GM21526 (cell line): ENCODE data around the gene FAM25G.
A peak's percentile ranks its signal among the peaks of the same experiment; 100 is the strongest.
"Not testable (repeated sequence)": the region's sequence is repeated elsewhere in the genome, so short reads cannot be mapped to it uniquely, and the experiment has no call there.

Source experiments
- ATAC-seq: cut with Tn5 transposase; IDR thresholded peaks from one replicate; pipeline ENCODE4 v1.9.1; 2021; ENCODE audit warnings: moderate library complexity; ENCODE audit not compliant: unreplicated experiment, low FRiP score

FAM25G gene

DNA sequence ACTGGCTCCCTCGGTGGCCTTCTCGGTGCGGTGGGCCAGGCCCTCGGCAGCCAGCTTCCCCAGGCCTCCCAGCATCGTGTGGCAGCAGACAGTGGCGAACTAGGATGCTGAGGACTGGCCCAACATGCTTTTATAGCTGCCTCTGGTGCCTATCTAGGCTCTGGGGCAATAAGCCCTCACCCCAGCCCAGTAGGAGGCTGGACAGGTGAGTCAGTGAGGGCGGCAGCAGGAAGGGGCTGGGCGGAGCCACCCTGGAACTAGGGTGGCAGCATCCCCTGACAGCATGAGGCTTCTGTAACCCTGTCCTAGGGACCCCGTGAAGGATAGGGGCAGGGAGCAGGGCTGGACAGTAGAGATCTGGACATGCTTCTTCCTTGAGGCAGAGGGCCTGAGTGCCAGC, at the start of gene FAM25G:
FAM25G (minus strand) TSS at position 101 of the 400 bp plus-strand sequence; CDS start at position 75, 26 bp downstream.
- not testable (repeated sequence) for ATAC-seq

DNA sequence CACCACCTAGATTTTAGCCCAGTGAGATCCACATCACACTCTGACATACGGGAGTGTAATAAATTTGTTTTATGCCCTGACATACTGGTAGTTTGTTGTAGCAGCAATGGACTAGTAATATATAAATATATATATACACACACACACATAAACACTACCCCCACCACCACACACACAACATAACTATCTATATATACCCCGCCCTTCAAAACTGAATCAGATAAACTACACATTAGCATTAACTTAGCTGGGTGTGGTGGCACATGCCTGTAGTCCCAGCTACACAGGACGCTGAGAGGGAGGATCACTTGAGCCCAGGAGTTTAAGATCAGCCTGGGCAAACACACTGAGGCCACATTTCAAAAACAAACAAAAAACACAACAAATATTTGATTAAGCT, 44.9 kb upstream of the FAM25G start:
- not testable (repeated sequence) for ATAC-seq

DNA sequence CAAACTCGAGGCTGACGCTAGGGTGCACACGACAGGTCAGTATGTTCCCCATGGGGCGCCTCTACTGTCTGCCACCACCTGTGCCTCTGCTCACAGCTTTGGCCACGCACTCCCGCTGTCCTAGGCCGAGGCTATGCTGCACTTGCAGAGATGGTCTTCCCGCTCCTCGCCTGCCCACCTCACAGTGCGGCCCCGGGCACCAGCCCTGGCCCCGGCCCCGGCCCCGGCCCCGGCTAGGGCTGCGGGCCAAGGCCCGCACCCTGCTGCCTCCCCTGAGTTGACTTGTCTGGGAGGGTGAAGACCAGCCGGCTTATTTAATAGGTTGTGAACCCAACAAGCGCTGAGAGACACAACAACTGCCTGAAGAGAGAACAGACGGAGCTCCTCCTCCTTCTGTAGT, 32.0 kb upstream of the FAM25G start, which contains the start of gene AGAP9:
AGAP9 (minus strand) TSS at position 164 of the 400 bp plus-strand sequence; CDS start at position 52, 112 bp downstream.
- not testable (repeated sequence) for ATAC-seq

DNA sequence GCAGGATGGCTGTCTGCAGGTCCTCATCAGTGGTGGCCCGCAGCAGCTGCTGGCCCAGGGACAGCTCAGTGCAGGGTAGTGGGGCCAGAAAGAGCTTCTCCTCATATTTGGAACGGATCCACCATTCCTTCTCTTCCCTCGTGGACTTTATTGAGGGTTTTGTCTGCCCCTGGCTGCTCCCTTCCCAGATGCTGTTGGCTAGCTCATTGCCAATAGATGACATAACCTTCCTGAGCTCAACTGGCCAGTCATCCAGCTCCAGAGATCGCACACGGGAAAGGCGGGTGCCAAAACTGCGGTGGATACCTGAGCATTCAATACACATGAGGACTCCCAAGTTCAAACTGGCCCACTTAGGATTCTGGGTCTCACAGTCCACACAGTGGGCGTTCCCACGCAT, 10.8 kb upstream of the FAM25G start:
- not testable (repeated sequence) for ATAC-seq

DNA sequence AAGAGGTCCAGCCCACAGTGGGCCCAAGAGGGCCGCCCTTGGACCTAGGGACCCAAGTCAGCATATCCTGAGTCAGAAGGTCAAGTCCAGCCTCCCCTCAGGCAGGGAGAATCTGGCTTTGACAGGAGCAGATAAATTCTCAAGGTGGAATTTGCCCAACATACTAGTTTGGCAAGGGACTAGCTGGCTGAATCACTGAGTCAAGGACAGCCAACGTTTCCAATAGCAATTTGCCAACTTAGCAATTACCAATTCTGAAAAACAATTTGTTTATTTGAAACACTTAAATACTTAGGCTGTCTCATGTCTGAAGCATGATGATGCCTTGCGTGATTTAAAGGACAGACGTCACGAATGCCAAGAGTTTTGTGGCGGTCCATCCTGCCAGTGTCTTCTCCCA, 2.7 kb upstream of the FAM25G start:
- not testable (repeated sequence) for ATAC-seq

DNA sequence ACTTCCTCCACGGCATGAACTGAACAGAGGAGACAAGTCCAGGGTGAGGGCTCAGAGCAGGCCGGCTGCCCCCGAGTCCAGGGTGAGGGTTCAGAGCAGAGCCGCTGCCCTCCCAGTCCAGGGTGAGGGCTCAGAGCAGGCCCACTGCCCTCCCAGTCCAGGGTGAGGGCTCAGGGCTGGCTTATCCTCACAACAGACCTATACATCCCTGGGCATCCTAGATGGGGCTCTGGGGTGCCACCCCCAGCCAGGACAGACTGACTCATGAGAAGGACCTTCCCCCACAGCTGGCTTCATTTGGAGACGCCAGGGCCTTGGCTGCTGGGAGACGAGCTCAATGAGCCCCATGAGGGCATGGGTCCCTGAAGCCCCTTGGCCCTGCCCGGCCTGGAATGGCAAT, 1.9 kb downstream of the FAM25G start:
- not testable (repeated sequence) for ATAC-seq

DNA sequence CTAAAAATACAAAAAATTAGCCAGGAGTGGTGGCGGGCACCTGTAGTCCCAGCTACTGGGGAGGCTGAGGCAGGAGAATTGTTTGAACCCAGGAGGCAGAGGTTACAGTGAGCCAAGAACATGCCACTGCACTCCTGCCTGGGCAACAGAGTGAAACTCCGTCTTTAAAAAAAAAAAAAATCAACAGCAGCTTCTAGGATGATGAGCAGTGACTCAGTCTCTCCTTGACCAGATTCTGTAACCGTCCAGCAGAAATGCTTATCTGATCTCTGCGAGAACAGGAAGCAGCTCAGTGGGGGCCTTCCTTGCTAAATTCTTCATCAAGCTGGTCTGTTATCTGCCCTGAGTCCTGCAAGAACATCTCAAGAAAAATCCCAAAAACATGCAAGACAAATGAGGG, 5.6 kb downstream of the FAM25G start:
- ATAC-seq = not testable (repeated sequence)

DNA sequence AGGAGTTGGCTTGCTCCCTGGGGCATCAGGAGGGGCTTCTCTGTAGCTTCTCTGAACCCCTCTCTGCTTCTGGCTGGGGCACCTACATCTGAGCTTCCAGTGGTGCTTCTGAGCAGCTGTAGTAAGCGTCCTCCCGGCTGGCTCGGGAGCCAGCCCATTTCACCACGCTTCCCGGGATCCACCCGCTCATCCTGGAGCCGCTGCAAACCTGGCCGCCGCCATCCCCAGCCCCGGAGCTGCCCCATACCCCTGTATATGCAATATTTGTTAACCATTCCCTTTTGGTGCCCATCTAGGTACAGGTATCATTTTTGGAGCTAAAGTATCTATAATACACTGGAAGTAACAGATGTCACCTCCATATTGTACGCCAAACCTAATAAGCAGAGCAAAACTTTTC, 6.7 kb downstream of the FAM25G start:
- ATAC-seq = not testable (repeated sequence)

DNA sequence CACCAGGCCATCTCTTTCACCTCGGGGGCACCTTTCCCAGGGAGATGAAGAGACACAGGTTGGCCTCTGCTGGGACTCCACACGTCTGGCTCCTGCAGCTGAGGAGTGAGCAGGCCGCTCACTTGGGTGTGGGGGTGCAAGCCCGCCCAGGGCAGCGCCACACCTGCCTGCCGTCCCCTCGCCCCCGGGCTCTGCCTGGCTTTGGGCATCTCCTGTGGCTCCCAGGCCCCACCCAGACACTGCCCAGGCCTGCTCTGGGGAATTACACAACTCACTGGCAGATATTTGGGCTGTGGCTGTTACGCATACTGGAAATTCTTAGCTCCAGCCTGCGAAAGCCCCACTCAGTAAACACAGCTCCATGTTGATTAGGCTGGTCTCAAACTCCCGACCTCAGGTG, 7.6 kb downstream of the FAM25G start, which contains the start of gene ANXA8:
ANXA8 (minus strand) TSS at position 193 of the 400 bp plus-strand sequence; CDS start at position 11, 182 bp downstream.
- ATAC-seq = not testable (repeated sequence)

DNA sequence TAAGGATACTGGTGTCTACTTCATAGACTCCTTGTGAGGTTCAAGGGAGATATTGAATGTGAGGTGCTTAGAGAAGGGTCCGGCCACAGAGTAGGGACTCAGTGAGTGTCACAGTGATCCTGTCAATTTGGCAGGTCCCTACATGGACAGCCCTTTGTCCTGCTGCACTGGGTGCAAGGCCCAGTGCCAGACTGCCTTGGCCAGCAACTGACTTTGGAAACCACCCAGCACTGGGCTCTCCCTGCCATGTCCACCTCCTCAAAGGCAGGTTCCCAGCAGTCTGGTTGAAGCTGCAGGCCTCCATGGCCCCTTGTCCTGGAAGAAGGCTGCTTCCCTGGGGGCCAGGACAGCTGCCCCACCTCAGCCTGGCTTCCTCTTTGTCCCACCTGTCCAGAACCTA, 9.1 kb downstream of the FAM25G start:
- not testable (repeated sequence) for ATAC-seq

DNA sequence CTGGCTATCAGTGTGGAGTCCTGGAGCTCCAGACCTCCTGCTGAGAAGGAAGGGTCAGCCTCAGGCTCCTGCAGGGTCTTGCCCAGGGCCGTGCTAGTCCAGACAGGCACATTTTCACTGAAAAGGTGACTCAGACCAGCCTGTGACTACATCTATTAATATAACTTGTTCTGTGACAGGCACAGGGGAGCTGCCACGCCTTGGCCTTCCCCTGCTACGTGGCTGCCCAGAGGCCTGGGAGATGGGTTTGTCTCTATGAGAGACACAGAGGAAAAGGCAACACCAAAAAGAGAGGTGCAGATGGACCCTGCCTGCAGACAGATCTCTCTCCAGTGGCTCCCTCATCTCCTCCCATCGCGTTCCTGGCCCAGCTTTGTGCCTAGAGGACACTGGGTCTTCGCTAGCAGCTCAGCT, 9.7 kb downstream of the FAM25G start:
- ATAC-seq = not testable (repeated sequence)

DNA sequence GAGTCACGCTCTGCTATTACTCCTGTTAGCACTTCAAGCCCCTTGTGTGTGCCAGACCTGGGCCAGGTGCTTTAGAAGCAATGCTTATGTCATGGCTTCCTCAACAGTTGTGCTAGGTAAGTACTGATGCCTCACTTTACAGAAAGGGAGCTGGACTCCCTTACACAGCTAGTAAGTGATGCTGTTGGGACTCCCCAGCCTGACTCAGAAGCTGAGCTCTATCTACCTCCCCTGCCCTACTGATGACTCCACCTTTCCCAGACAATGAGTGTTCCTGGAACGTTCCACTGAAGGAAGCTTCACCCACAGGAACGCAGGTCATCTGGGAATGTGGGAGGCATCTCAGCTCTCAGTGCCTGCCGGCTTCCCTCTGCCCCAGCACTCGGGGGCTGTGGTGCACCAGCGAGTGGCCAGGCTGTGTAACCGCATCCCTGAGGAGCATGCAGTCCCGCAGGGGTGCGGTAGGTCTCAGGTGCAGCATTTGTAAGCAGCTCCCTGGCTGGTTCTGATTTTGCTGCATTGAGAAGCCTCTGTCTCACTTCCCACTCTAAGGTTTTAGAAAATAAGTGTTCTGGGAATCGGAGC, 10.2 kb downstream of the FAM25G start:
- ATAC-seq = not testable (repeated sequence)

DNA sequence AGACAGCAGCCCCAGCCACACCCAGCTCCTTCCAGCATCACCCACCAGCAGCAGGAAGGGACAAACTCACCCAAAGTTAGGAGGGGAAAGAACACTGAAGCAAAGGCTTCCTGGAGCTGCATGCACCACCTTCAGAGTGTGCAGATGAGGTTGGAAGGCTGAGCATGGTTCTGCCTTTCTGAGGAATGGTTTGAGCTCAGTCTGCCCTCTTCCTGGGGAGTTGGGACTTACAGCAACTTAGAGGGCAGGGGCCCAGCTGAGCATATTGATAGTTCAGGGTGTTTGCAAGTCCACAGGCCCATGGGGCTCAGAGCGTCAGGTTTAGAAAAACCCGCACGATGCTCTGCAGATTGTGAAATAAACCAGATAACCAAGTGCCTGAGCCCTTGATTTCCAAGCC, 11.4 kb downstream of the FAM25G start:
- not testable (repeated sequence) for ATAC-seq

DNA sequence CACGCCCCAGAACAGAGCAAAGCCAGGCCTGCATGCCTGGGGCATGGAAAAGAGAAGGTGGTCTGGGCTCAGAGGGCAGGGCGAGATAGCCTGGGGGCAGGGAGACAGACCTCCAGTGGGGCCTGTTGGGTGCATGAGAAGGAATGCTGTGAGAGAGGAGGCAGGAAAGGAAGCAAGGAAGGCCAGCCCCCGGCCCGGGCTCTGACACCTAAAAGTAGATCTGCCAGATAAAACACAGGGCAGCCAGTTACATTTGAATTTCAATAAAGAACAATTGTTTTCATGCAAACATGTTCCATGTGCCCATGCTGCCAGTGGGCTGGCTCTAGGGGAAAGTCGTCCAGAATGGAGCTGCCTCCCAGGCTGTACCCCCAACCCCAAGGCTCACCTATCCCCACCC, 13.4 kb downstream of the FAM25G start:
- not testable (repeated sequence) for ATAC-seq

DNA sequence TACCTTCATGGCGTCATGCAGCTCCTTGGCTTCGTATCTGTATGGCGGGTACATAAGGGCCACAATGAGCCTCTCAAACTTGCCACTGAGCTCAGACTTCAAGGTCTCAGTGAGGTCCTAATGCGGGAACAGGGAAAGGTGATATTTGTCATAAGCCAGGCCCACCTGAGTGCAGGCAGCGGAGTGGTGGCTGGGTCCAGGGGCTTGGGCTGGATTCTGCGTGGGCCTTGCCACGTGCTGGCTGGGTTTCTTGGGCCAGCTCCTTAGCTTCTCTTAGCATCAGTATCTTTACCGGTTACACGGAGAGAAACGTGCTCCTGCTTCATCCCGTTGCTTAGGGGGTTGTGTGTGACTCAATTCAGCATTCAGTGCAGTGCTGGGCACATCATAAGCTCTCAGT, 14.4 kb downstream of the FAM25G start:
- not testable (repeated sequence) for ATAC-seq

DNA sequence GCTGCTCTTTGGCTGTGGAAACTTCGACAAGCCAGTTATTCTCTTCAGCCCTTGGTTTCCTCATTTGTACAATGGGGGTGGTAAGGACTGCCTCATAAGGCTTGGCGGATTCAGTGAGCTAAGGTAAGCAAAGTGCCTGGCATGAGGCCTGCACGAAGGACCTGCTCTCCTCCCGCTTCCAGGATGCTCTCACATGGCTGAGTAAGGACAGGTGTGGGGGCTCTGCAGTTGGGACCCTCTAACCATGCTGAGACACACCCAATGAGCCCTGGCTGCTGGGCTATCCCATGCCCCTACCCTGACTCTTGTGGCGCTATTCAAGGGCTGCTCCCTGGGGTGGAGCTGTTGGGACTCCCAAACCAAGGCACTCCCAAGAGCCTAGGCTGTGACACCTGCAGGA, 16.4 kb downstream of the FAM25G start:
- not testable (repeated sequence) for ATAC-seq

DNA sequence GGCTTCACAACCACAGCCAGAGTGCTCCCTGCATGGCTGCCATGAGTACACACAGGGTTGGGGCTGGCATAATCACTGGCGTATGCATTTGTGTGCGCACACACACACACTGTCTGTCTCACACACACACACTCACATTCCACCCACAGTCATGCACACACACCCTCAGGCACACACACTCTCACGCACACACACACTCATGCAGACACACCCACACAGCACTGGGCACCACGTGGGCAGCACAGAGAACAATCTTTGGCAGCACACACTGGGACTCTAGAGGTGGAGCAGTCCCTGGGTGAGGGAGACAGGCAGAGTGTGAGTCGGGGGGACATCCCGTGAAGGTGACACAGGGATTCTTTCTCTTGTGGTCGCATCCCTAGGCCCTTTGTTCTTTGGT, 18.0 kb downstream of the FAM25G start:
- not testable (repeated sequence) for ATAC-seq

DNA sequence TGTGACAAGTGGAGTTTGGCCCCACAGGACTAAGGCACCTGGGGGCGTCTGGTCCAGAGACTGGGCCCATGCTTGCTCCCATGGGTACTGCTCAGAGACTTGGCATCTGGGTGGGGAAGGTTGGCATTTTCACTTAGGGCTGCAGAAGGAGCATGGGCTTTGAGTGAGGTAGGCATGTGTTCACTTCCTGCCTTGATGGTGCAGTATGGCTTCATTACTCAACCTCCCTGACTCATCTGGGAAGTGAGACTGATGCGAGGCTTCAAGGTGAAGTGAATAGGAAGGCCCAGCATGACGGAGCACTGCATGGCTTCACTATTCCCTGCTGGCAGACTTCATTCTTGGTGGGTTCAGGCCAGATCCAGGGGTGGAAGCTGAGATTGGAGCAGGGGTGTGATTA, 18.9 kb downstream of the FAM25G start:
- peak; percentile 46 for ATAC-seq

DNA sequence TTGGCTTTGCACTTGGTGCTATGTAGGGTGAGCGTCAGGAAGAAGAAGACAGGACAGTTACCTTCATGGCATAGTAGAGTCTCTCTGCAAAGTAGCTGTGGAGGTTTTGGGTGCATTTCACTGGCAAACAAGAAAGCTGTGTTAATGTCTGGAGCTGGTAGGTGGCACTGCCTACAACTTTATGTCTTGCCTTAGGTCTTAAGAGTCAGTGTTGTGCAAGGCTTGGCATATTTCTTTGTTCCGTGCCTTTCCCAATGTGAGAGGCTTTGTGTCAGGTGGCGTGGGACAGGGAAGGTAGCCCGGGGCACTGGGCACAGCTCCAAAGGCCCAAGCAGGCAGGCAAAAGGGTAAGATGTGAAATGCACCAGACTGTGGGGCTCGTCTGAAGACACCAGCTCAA, 19.4 kb downstream of the FAM25G start:
- not testable (repeated sequence) for ATAC-seq

DNA sequence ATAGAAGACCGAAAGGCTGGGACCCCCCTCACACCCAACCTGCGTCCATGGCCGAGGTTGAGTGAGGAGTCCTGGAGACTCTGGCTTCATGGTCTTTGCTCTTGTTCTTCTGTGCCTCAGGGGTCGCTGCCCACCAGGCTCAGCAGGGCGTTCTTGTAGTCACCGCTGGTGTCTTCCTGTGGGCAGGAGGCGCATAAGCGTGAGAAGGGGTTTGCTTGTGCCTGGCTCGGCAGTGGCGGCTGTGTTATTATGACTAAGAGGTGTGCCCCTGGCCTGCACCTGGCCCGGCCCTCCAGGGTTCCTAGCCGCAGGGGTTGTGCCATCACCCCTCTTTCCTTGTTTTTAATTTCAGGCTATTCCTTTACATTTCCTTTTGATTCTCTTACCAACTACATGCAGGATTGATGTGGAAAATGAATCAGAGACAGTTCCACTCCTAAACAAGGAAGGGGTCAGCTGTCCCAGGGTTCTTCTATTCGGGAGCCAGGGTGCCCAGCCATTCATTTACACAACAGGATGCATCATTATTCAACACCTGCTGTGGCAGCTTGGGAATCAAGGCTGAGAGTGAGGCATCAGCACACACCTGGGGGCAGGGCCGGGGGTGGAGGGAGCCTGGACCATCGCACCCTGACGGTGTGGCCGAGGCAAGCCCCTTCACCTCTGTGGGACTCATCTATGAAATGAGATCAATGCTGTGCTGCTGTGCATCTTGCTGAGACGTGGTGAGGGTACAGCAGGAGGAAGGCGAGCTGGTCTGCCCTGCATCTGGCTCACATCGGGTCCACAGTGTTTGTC, 22.6 kb downstream of the FAM25G start:
- not testable (repeated sequence) for ATAC-seq

DNA sequence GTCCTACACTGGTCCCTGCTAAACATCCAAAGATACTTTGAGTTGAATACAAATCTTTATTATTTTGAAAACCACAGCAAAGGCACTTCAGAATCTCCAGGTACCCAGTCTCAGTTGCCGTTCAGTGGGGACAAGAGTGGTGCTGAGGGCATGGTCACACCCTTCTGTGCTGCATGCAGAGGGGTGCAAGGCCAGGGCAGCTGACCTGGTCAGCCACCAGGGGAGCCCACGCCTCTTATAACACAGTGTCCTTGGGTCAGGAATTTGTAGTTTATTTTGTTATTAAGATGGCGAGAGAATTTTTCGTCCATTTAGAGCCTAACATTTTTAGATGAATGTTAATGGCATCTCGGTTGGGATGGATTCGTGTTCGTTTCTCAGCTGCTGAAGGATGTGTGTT, 23.5 kb downstream of the FAM25G start:
- ATAC-seq = not testable (repeated sequence)

DNA sequence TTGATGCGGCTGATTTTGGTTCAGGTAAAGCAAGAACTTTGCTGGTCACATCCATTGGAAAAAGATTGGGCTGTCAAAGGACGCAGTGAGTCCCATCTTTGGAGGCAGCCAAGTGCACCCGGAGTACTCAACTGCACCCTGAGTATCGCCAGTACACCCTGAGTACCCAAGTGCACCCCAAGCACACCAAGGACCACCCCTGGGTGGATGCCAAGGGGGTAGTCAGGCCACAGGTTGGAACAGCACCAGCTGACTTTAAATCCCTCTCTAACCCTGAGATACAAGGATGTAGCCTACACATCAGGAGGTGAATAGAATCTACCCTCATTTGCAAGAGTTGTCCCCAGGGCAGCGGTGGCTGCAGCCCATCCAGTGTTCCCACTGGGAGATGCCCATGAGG, 24.0 kb downstream of the FAM25G start:
- not testable (repeated sequence) for ATAC-seq
